Stimulated activated CD4-positive, alpha-beta T cell treated with anti-CD3 and anti-CD28 coated beads, Interleukin-4, amount 100 ng/mL, for 1 hour (primary cell): ENCODE results near the gene NDUFAF5.

ENCODE experiments used
- DNase-seq: peaks from one replicate; pipeline ENCODE4 v3.0.0-alpha.2; 2020

NDUFAF5 gene

GRCh38 chr20:13825465-13825864 lies 40.6 kb downstream of the NDUFAF5 start:
- DNase-seq: no peak

GRCh38 chr20:13831476-13831875 lies 46.6 kb downstream of the NDUFAF5 start:
- DNase-seq: no peak

- no peak for DNase-seq
Measured at GRCh38 chr20:13838664-13839063, 53.8 kb downstream of the NDUFAF5 start.

GRCh38 chr20:13839421-13840092 lies 54.7 kb downstream of the NDUFAF5 start:
- DNase-seq: no peak

- no peak for DNase-seq
Measured at GRCh38 chr20:13840093-13840465, 55.3 kb downstream of the NDUFAF5 start.

- DNase-seq: no peak
Measured at GRCh38 chr20:13841206-13841605, 56.4 kb downstream of the NDUFAF5 start.

GRCh38 chr20:13844296-13844695 lies 59.5 kb downstream of the NDUFAF5 start:
- DNase-seq: no peak

- DNase-seq: no peak
Measured at GRCh38 chr20:13851279-13851678, 66.5 kb downstream of the NDUFAF5 start.

GRCh38 chr20:13852306-13852705 lies 67.5 kb downstream of the NDUFAF5 start:
- no peak for DNase-seq

- DNase-seq: no peak
Measured at GRCh38 chr20:13855613-13856012, 70.8 kb downstream of the NDUFAF5 start.

GRCh38 chr20:13856354-13856753 lies 71.5 kb downstream of the NDUFAF5 start:
- DNase-seq: no peak

GRCh38 chr20:13857304-13857703 lies 72.5 kb downstream of the NDUFAF5 start:
- no peak for DNase-seq

- DNase-seq: no peak
Measured at GRCh38 chr20:13857961-13858360, 73.1 kb downstream of the NDUFAF5 start.

- no peak for DNase-seq
Measured at GRCh38 chr20:13858439-13858838, 73.6 kb downstream of the NDUFAF5 start.

GRCh38 chr20:13858871-13859270 lies 74.0 kb downstream of the NDUFAF5 start:
- DNase-seq: no peak

- DNase-seq: no peak
Measured at GRCh38 chr20:13862245-13862644, 77.4 kb downstream of the NDUFAF5 start.

GRCh38 chr20:13863244-13863643 lies 78.4 kb downstream of the NDUFAF5 start:
- no peak for DNase-seq

GRCh38 chr20:13865156-13865555 lies 80.3 kb downstream of the NDUFAF5 start:
- no peak for DNase-seq

GRCh38 chr20:13865791-13866351 lies 81.0 kb downstream of the NDUFAF5 start:
- no peak for DNase-seq

GRCh38 chr20:13868331-13868730 lies 83.5 kb downstream of the NDUFAF5 start:
- DNase-seq: no peak

- no peak for DNase-seq
Measured at GRCh38 chr20:13870170-13870748, 85.4 kb downstream of the NDUFAF5 start.
